Daoy (cell line): ENCODE results near the gene ADCY5. TPM values are rescaled to one million over a fixed set of nuclear protein-coding genes. Genes with fewer than 3 reads are reported as not detected.
A peak's percentile ranks its signal among the peaks of the same experiment; 100 is the strongest.

Experiments
- DNase-seq: peaks from one replicate; pipeline ENCODE4 v3.0.0-alpha.2; 2015; ENCODE audit warnings: low read depth
- total RNA-seq: library from RNA; depleted of rRNA; stranded (reverse); fragments of >200 nt; shearing (Covaris generic); gene quantifications from 2 replicates; pipeline ENCODE4 v1.2.3, GENCODE V29; 2014

The ADCY5 gene
- total RNA-seq, 1 experiment from 2014 or later, result 0.06 TPM

GRCh38 chr3:123369085-123369484 is 79.8 kb downstream of the ADCY5 start:
- no peak for DNase-seq

GRCh38 chr3:123367467-123368154 is 81.3 kb downstream of the ADCY5 start:
- DNase-seq, result no peak

- DNase-seq, result peak; percentile 64
Observed at GRCh38 chr3:123365450-123366143, 83.3 kb downstream of the ADCY5 start.

- DNase-seq, result no peak
Observed at GRCh38 chr3:123361071-123361470, 87.8 kb downstream of the ADCY5 start.

GRCh38 chr3:123357275-123357674 is 91.6 kb downstream of the ADCY5 start:
- no peak for DNase-seq

GRCh38 chr3:123353850-123354233 is 95.0 kb downstream of the ADCY5 start:
- peak; percentile 69 for DNase-seq

GRCh38 chr3:123353227-123353849 is 95.6 kb downstream of the ADCY5 start:
- DNase-seq, result no peak

GRCh38 chr3:123352134-123352554 is 96.7 kb downstream of the ADCY5 start:
- peak; percentile 46 for DNase-seq

- DNase-seq, result no peak
Observed at GRCh38 chr3:123351501-123351900, 97.4 kb downstream of the ADCY5 start.

GRCh38 chr3:123350971-123351370 is 97.9 kb downstream of the ADCY5 start:
- no peak for DNase-seq

- no peak for DNase-seq
Observed at GRCh38 chr3:123349566-123350435, 99.1 kb downstream of the ADCY5 start.

GRCh38 chr3:123349201-123349535 is 99.7 kb downstream of the ADCY5 start:
- no peak for DNase-seq

GRCh38 chr3:123348471-123349200 is 100.3 kb downstream of the ADCY5 start:
- DNase-seq, result no peak

- DNase-seq, result no peak
Observed at GRCh38 chr3:123347691-123348264, 101.1 kb downstream of the ADCY5 start.

GRCh38 chr3:123347205-123347604 is 101.7 kb downstream of the ADCY5 start:
- no peak for DNase-seq

- DNase-seq, result no peak
Observed at GRCh38 chr3:123346021-123346420, 102.9 kb downstream of the ADCY5 start.

GRCh38 chr3:123344907-123345594 is 103.8 kb downstream of the ADCY5 start:
- DNase-seq, result peak; percentile 49

- DNase-seq, result peak; percentile 85
Observed at GRCh38 chr3:123344175-123344906, 104.5 kb downstream of the ADCY5 start.

- no peak for DNase-seq
Observed at GRCh38 chr3:123343296-123344174, 105.4 kb downstream of the ADCY5 start.
